ENCODE data around the gene RORC. TPM values are rescaled to one million over a fixed set of nuclear protein-coding genes. Genes with fewer than 3 reads are reported as not detected.
"Not testable (repeated sequence)": the region's sequence is repeated elsewhere in the genome, so short reads cannot be mapped to it uniquely, and the experiment has no call there.

RORC gene
- total and polyA plus RNA-seq, 12 donors: 0.06 to 15.1 (median 2.9) TPM

- Histone ChIP-seq H3K9me3 (replicated peaks in 1 of 3) (no peaks in the 10 kb centered on the region), H3K27ac (no peak overlapping the region), H3K27me3 (no peaks in the 10 kb centered on the region), H3K36me3 (replicated peaks in 1 of 2) (peaks cover 0 to 28% of the 10 kb centered on the region in 2 donors), H3K4me3 (no peak overlapping the region), H3K4me1 (replicated peaks in 1 of 2) (no peaks in the 10 kb centered on the region)
- DNase-seq: no peak
- 68 to 98% (median 79%) methylated on average over 3 of the region's 3 CpGs for WGBS, 4 donors
- TF ChIP-seq CTCF (IDR thresholded peaks at IDR 0.05): no peak
- no peak for TF ChIP-seq POLR2A (IDR thresholded peaks at IDR 0.05)
- intact Hi-C loops (cut with DNase I): no loop called here
These were observed 57.2 kb downstream of the RORC start for GRCh38 chr1:151774256-151774922.

GRCh38 chr1:151773702-151774101 is 57.9 kb downstream of the RORC start:
- peaks cover 0 to 27% of the 10 kb centered on the region in 2 donors for H3K36me3 ChIP-seq (replicated peaks in 1 of 2)
- DNase-seq: no peak

GRCh38 chr1:151769270-151769669 is 62.3 kb downstream of the RORC start:
- 85 to 94% (median 89%) methylated on average over 10 to 26 of the region's 34 CpGs for WGBS, 4 donors
- intact Hi-C loops (cut with DNase I); DNase-seq: not testable (repeated sequence)

More at GRCh38 chr1:151773702-151774101, 57.9 kb downstream of the RORC start:
- TF ChIP-seq POLR2A (IDR thresholded peaks at IDR 0.05): no peak
- TF ChIP-seq CTCF (IDR thresholded peaks at IDR 0.05): no peak
- WGBS, 4 donors: 61 to 84% (median 69%) methylated on average over 5 of the region's 5 CpGs
- Histone ChIP-seq H3K9me3 (replicated peaks in 1 of 3) (no peaks in the 10 kb centered on the region), H3K27me3 (no peaks in the 10 kb centered on the region), H3K4me1 (replicated peaks in 1 of 2) (no peaks in the 10 kb centered on the region), H3K4me3 (no peak overlapping the region), H3K27ac (no peak overlapping the region)
- intact Hi-C loops (cut with DNase I): no loop called here

DNA sequence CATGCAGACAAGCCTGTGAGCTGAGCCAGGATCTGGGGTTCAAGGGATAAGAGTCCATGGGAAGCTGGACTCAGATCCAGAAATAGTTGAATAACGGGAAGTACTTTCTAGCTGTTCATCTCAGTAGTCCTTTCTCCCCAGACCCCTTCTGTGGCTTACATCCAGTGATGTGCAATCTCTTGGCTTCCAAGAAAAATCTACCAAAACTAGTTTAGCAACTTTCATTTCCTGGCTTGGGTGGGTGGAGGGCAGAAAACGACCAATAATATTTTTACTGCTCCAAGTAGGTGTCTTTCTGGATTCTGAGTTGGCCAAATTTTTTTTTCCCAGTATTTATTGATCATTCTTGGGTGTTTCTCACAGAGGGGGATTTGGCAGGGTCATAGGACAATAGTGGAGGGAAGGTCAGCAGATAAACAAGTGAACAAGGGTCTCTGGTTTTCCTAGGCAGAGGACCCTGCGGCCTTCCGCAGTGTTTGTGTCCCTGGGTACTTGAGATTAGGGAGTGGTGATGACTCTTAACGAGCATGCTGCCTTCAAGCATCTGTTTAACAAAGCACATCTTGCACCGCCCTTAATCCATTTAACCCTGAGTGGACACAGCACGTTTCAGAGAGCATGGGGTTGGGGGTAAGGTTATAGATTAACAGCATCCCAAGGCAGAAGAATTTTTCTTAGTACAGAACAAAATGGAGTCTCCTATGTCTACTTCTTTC is 63.1 kb downstream of the RORC start:
- H3K4me3 ChIP-seq; H3K36me3 ChIP-seq (replicated peaks in 1 of 2); H3K27me3 ChIP-seq; H3K9me3 ChIP-seq (replicated peaks in 1 of 3); H3K4me1 ChIP-seq (replicated peaks in 1 of 2); DNase-seq; H3K27ac ChIP-seq; intact Hi-C loops (cut with DNase I): not testable (repeated sequence)
- WGBS, 4 donors: 48 to 63% (median 55%) methylated on average over 2 of the region's 7 CpGs

More at GRCh38 chr1:151769270-151769669, 62.3 kb downstream of the RORC start:
- H3K4me3 ChIP-seq; H3K4me1 ChIP-seq (replicated peaks in 1 of 2); H3K27me3 ChIP-seq; H3K9me3 ChIP-seq (replicated peaks in 1 of 3); H3K27ac ChIP-seq: not testable (repeated sequence)
- H3K36me3 ChIP-seq (replicated peaks in 1 of 2): peaks cover 0 to 11% of the 10 kb centered on the region in 2 donors

GRCh38 chr1:151763990-151764389 is 67.6 kb downstream of the RORC start:
- intact Hi-C loops (cut with DNase I): no loop called here
- peak overlapping the region; percentile 6 to 91 (median 81) for H3K27ac ChIP-seq
- H3K4me1 ChIP-seq (replicated peaks in 1 of 2): peaks cover 9 to 11% of the 10 kb centered on the region in 2 donors
- H3K27me3 ChIP-seq: no peaks in the 10 kb centered on the region
- TF ChIP-seq CTCF (IDR thresholded peaks at IDR 0.05) (no peak), POLR2A (IDR thresholded peaks at IDR 0.05) (no peak)
- H3K9me3 ChIP-seq (replicated peaks in 1 of 3): no peaks in the 10 kb centered on the region
- DNase-seq: no peak
- H3K4me3 ChIP-seq: peak overlapping the region in 2 of 4 donors; percentile 76 to 81
- WGBS, 4 donors: 57 to 69% (median 60%) methylated on average over 10 of the region's 10 CpGs
- H3K36me3 ChIP-seq (replicated peaks in 1 of 2): peaks cover 0 to 30% of the 10 kb centered on the region in 2 donors
